Hematopoietic multipotent progenitor cell treated with erythropoietin and hydrocortisone succinate and interleukin-3 and kit ligand, for 15 days (in vitro differentiated cells): Measurements from ENCODE around the gene GALNT9.

Experiments used
- DNase-seq: peaks from one replicate; pipeline ENCODE4 v3.0.0-alpha.2; 2015; ENCODE audit warnings: low spot score

Gene GALNT9

DNA sequence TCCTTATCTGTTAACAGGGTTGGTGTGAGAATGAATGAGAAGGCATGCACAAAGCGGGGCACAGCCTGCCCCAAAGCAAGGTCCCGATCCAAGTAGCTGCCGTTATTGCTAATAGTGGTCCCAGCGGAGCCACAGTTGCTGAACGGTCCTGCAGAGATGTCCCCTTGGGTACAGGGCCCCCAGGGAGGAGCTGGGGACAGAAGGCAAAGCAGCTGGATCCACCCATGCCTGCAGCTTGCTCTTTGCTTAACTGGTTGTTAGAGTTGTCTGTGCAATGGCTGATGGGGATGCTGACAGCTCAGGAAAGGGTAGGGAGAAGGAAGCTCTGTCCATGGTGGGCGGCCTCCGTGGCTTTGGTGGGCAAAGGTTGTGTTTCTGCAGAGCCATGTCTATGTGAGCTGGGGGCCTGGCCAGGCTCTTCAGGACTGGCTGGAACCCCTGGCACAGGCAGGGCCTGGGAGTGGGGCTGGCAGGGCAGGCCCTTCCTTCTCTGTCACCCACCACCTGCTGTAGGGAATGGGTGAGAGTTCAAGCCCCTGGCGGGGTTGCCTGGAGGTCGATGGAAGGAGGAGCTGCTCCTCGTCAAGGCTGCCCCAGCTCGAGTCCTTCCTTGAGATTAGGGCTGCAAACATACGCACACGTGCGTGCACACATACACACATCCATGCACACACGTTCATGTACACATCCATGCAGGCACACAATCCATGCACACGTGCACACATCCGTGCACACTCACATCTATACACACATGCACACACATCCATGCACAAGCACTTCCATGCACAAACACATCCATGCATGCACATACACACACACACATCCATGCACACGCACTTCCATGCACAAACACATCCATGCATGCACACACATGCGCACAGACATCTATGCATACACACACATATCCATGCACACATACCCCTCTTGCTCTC is 149.7 kb downstream of the GALNT9 start:
- DNase-seq, result no peak

DNA sequence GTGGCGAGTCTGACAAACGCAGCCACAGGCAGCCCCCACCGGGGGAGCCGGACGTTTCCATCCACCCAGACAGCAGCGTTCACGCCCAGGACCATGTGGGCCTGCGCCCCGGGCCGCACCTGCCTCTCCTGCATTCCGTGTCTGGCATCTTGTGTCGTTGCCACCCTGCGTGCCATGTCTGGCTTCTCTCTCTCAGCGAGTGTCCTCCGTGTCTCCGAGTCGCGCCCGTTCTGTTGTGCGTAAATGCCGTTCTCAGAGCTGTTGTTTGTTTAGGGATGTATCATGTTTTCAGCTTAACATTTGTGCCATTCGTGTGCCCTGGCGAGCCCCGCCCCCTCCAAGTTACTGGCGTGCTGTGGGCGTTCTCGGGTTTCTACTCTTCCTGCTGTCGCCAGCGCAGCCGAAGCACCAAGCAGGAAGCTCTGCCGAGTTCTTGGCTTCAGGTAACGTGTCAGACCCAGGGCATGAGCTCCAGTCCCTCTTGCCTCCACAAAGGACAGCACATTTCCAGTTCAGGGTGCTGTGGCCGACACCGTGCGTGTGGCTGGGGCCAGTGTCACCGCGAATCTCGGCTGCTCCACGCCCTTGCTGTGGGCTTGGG is 150.5 kb downstream of the GALNT9 start:
- DNase-seq, result no peak

DNA sequence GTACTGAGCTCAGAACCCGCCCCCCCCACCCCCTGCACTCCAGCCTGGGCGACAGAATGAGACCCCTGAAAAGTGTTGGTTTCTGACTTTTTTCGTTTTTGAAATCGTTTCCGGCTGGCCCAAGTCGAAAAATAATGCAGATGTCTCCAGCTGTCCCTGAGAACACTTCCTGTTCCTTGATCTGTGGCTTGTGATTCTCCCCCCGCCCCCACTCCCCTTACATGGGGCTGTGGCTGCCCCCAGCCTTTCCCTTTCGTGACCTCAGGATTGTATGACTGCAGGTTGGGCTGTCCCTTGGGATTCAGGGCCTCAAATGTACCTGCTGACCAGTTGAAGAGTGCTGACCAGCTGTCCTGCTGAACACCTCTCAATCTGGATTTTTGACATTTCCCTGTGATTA is 151.1 kb downstream of the GALNT9 start:
- DNase-seq, result no peak

DNA sequence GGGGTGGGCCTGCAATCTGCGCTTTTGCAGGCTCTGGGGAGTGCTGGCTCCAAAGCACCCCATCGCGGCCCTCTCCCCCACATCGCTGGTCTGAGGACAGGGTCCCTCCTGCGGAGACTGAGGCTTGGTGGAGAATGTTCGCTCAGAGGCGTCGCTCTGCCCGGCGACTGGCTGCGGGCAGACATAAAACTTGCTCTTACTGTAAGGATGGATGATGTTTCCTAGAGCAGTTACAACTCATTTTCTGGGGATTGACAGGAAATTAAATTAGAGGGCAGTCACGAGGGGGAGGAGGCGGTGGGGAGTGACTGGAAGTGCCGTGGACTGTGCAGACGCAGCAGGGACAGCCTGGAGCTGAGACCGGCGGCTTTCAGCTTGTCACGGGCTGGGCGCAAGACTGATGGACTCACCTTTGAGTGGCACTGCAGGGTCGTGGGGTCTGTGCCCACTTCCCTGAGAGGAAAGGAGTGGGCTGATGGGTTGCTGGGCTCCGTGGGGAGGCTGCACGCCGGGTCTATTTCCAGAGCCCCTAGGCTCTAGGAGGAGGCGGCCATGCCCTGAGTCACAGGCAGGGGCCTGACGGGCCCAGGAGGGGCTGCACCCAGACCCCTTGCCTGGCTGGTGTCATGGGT is 152.4 kb downstream of the GALNT9 start:
- no peak for DNase-seq

DNA sequence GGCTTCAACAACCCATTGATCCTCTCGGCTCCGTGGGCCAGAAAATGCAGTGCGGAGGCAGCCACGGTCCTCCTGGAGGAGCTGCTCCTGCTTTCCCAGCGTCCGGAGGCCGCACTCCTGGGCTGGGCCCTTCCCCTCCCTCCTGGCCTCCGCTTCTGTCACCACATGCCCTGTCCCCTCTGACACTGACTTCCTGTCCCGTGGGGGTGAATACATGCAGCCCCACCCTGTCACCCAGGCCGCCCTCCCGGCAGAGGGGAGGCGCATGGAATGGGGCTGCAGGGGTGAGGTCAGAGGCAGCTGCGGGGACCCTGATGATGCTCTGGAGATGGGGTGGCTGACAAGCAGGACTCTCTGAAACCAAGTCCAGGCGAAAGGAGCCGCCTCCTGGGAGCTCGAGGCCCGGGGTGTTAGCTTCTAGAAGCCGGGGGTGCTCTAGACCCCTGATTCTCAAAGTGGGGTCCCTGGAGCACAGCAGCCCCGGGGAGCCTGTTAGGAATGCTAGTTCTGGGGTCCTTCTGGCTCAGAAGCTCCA is 152.9 kb downstream of the GALNT9 start:
- no peak for DNase-seq

DNA sequence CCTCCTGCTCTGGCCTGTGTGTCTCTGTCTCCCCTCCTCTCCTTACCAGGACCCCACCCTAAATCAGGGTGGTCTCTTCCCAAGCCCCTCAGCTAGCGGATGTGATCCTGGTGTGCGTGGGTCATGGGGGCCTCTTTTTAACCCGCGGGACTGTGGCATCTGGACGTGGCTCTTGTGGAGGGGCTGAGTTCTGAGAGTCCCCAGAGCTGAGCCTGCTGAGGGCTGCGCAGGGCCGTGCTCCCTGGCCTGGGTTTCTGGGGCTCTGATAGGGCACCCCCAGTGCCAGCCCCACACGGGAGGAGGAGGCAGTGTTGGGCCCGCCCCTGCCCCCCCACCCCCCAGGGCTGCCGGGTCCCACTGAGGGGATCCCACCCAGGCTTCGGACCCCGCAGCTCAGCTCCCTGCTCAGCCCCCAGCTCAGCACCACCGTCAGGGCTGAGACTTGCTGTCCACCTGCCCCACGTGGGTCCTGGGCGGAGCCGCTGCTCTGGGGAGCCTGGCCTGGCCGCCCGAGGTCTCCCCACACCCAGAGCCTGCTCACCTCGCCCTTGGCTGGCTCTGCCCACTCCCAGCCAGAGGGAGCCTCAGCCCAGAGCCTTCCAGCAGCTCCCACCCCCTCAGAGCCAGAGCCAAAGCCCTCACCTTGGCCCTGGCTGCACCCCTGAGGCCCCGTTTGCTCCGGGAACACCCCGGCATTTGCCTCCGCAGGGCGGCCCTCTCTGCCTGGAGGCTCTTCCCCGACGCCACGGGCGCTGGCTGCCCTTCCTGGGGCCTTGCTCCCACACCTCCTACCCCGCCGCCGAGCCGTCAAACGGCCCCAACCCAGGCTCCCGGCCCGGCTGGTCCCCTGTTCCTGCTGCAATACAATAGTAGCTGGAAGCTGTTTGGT is 153.6 kb downstream of the GALNT9 start:
- DNase-seq, result no peak

DNA sequence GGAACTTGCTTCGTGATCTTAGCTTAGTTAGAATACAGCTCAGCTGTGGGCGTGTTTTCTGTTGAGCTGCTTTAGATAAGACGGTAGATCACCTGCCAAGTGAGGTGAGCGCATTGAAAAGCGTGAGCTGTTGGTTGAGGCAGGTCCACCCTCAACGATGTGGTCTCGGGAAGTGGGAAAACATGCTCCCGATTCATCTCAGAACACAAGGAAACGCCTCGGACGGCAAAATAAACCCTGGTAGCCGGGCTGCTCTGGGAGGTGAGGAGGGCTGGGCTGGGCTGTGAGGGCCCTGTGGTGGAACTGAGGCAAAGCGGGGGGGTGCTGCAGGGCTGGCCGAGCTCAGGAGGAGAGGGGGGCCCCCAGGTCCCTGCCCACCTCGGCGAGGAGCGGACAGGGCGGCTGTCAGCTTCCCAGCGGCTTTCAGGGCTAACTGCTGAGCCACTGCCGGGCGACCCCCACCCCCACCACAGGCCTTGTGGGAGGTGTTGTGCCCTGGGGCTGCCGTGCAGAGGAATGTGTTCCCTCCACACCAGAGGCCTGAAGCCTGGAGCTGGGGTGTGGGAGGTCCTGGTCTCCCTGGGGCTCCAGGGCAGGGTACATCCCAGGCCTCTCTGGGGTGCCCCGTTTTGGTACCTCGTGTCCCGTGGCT is 154.4 kb downstream of the GALNT9 start:
- DNase-seq, result no peak

DNA sequence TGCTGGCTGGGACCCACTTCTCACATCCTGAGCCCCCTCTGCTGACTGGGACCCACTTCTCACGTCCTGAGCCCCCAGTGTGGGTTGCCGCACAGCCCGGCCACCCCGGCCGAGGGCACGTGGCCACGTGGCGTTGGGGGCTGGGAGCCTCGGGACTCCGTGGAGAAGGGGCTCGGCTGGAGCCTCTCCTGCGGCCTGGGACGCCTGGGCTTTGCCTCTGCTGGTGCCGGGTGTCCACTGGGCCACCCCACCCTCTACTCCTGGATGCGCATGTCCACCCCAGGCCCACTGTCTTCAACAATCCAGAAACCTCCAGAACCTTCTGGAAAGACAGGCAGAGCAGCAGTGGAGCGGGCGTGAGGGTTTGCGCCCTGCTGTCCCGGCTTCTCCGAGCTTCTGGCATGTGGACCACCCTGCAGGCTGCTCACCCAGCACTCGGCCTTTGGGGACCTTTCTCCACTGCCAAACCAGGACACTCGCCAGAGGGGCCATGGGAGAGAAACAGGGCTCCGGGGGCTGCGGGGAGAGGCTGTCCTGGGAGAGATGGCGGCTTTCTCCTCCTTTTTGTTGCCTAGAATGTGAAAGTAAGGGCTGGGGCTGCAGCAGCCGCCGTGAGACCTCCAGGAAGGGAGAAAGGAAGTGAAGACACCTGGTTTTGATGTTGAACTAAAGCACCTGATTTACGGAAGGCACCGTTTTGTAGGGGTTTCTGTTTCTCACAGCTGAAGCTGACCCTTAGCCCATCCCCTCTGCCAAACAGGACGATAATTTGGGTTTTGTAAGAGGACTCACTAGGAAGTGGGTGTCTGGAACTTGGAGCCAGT is 155.2 kb downstream of the GALNT9 start:
- DNase-seq, result no peak

DNA sequence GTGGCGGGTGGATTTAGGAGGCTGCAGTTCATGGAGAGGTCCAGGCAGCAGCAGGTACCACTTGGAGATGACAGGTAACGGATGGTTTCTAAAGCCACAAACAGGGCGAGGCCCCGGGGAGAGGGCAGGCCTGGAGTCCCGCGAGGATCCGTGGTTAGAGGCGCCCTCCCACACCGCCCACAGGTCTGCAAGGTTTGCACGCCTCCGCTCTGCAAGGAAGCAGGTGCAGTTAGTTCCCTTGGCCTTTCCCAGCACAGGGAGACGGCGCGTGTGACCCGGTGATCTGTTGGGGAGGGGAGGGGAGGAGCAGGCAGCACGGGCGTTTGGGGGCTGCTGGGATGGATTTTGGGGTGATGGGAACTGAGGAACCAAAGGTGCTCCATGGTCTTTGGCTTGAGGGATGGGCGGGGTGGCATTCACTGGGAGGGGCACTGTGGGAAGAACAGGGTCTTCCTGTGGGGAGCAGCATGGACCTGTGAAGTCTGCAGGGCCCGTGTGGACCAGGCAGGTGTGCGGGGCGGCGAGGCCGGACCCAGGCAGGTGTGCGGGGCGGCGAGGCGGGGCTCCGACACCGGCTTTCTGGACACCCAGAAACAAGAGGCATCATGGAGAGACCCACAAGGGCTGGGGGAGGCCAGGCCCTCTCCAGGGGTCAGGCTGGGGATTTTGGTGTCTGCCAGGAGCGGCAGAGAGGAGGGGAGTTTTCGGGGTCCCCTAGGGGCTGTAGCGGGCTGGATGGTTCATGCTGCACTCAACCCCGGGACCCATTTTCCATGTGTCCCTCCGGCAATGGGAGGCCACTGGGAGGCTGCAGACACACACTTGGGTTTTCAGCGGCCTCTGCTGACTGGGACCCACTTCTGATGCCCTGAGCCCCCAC is 156.0 kb downstream of the GALNT9 start:
- no peak for DNase-seq

DNA sequence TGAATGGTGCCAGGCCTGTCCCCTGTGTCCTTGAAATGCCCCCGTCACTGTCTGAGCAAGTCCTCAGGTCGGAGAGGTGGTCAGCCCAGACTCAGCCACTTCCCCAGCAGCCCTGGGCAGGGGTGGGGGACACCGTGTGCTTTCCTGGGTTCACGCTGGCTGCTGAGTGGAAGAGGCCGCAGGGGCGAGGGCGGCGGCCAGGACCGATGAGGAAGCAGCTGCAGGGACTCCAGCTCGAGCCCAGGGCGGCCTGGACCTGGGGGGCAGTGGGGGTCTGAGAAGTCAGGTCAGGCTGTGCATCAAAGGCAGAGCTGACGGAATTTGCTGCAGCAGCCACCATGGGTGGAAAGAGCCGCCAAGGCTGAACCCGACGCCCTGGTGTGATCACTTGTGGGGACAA is 156.8 kb downstream of the GALNT9 start:
- DNase-seq, result no peak

DNA sequence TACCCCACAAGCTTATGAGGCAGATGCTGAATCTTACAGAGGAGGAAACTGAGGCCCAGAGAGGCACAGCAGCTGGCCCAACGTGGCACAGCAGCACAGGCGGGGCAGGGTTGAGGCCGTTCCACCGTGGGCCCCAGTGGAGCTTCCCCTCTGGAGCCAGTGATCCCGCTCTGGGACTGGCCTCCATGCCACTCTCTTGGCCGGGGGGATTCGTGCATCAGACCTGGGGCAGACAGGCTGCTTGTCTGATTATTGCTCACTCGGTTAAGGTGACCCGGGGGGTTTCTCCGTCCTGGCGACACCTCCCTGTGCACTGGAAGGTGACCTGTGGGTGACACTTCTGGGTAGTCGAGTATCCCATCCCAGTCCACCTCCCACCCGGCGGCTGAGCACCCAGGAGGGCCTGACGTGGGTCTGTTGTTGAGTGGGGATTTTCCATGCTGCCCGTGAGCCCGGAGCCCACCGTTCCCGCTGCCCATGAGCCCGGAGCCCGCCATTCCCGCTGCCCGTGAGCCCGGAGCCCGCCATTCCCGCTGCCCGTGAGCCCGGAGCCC is 157.3 kb downstream of the GALNT9 start:
- DNase-seq, result no peak

DNA sequence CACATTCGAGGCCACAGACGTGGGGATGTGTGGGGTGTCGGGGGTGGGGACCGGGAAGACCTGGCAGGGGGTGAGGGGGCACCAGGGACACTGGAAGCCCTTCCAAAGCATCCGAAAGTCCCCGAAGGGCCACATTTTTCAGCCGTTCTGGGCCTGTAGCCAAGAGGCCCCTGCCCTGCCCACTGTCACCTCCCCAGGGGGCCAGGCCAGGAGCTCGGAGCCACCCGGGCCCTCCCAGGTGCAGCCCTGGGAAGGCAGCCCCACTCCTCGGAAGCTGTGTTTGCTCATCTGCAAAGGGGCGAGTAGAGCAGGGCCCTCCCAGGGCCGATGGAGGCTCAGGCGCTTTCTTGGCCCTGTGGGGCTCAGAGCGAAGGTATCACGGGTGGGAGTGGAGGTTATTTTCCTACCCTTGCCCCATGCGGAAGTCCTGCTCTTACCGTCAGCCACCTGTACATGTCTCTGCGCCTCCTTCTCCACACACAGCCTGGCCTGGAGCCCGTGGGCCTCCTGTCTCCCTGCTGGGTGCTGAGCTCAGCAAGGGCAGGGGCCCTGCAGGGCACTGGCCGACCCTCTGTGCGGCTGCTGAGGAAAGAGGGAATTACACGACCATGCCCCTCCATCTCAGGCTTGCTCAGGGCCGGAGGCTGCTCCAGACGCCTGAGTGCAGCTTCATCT is 158.0 kb downstream of the GALNT9 start:
- DNase-seq, result no peak

DNA sequence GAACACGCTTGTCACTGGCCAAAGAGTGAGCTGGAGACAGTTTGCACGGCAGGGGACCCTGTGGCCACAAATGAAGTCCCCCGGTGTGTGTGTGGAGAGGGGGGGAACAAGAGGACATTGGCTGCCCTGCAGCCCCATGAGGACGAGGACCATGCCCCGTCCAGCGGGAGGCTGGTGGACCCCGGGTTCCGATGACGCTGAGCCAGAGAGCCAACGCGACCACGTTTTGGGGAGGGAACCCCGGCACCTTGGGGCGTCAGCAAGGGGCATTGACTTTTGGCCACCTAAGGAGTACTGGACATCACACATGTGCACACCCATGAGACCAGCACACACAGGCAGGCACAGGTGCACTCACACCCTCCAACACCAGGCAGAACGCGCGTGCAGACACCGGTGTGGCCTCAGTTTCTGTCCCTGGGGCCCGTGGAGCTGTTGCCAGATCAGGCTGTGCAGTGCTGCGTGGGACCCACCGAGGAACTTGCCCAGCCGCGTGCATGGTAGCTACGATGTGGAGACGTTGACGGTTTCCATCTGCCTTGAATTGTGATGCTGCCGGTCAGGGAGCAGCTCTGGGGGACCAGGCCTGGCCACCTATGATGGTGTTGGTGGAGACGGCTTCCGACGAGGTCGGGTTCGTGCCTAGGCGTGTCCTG is 158.6 kb downstream of the GALNT9 start:
- DNase-seq, result no peak

DNA sequence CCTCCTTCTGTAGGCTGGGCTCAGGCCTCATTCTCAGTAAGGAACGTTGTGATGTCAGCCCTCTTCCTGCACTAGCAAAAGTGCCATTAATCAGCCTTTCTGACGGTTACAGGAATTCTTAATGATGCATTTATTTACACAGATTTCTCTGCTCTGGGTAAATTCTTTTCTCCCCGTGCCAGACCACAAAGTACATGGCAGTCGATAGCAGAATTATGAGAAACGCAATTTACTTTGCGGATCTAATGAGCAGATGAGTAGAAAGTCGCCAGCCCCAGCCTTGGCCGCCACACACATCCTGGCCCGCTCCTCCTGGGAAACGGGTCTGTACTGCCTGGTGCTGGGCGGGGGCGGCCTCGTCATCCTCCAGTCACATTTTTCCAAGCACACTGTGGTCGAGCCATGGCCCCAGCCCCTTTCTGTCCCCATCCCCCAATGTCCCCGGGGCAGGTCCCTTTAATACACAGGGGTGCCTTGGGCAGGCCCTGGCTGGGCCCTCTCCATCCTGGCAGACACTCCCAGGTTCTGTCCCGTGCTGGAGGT is 159.2 kb downstream of the GALNT9 start:
- DNase-seq, result no peak

DNA sequence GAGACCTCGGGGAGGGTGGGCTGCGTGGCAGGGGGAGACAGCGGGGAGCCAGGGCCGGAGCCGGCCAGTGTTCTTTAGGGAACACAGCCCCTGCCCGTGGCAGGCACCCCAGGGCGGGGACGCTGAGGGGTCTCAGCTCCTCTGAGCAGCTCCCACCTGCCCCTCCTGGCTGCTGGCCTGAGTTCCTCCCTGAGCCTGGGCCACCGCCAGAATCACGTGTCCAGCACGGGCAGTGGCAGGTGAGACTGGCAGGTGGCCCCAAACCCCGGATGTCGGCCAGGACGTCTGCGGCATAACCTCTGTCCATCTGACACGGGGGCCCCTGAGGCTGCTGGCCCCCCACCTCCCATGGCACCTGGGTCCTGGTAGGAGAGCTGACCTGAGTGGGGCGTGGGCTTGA is 160.0 kb downstream of the GALNT9 start:
- no peak for DNase-seq

DNA sequence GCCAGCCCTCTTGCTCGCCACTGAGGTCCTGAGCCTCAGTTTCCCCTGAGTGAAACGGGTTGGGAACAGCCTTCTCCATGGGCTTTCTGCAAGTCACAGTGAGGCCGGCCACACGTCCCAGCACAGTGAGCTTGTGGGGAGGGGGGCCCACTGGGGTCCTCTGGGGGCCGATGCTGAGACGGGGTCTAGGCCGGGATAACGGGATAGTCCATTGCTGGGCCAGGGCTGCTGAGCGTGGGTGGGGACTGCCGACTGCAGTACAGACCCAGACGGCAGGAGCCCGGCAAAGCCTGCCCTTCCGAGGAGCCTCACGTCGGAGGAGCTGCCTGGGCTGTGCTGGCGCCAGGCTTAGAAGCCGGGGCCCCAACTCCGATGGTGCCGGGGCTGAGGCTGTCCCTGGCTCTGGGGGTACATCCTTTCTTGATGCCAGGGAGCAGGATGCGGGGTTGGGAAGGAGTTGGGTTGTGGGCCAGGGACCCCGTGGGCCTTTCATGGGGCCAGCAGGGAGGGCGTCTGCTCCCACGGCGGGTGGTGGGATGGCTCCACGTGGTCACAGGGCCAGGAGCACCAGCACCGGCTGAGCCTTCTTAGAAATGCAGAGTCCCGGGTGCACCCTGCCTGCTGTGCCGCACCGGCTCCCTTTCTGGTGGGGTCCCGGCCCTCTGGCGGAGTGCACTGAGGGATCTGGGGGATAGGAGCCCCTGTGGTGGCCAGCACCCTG is 160.9 kb downstream of the GALNT9 start:
- DNase-seq, result no peak
